Frontal cortex (tissue), 4 donors: Measurements from ENCODE around the gene COL26A1. TPM values are rescaled to one million over a fixed set of nuclear protein-coding genes. Genes with fewer than 3 reads are reported as not detected.
A peak's percentile ranks its signal among the peaks of the same experiment; 100 is the strongest.
"Not testable (repeated sequence)": the region's sequence is repeated elsewhere in the genome, so short reads cannot be mapped to it uniquely, and the experiment has no call there.

Experiments used
- DNase-seq, 2 donors: peaks; one replicate each; pipeline ENCODE4 v3.0.0; 2012; ENCODE audit warnings: low spot score in 2 of 2
- FAIRE-seq: peaks from 2 replicates; lab custom pipeline; 2012; peaks lifted over from hg19 to GRCh38; lab: Jason Lieb, UNC
- total RNA-seq: library from RNA; depleted of rRNA; stranded (reverse); fragments of >200 nt; gene quantifications from one replicate; pipeline ENCODE4 v1.2.3, GENCODE V29; 2014
- donor health status: control.
- donor health status: control.
- donor health status: control.

Gene COL26A1
- total RNA-seq, 1 donor from 2014 or later = 14.3 TPM

DNA sequence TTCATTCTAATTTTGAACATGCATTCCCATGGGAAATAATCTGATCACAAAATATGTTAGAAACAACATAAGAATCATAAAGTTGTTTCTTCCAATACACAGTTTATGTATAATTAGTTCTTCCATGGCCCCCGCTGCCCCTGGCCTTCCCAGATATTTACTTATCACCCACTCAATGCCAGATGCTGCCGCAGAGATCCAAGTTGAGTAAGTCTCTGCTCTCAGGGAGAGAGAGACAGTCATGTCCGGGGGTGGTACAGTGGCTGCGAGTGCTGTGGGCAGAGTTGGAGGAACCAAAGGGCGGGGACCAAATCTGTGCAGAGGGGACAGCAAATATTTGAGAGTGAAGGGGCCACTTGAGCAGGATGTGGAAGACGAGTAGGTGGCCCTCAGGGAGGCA lies 37.1 kb downstream of the COL26A1 start:
- FAIRE-seq = no peak
- no peak for DNase-seq

DNA sequence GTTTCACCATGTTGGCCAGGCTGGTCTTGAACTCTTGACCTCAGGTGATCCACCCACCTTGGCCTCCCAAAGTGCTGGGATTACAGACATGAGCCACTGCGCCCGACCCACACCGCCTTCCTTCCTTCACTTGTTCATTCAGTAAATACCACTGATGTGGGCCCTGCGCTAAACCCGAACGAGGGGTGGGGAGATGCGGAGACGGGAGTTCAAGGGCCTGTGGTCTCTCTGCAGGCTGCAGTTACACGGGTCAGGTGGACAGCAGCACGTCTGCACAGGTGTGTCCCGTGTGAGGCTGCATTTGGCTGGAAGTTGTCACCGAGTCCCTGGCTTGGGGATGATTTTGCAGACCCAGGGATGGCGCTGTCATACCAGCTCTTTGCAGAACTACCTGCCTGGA lies 38.1 kb downstream of the COL26A1 start:
- FAIRE-seq (no peak), DNase-seq (no peak)

DNA sequence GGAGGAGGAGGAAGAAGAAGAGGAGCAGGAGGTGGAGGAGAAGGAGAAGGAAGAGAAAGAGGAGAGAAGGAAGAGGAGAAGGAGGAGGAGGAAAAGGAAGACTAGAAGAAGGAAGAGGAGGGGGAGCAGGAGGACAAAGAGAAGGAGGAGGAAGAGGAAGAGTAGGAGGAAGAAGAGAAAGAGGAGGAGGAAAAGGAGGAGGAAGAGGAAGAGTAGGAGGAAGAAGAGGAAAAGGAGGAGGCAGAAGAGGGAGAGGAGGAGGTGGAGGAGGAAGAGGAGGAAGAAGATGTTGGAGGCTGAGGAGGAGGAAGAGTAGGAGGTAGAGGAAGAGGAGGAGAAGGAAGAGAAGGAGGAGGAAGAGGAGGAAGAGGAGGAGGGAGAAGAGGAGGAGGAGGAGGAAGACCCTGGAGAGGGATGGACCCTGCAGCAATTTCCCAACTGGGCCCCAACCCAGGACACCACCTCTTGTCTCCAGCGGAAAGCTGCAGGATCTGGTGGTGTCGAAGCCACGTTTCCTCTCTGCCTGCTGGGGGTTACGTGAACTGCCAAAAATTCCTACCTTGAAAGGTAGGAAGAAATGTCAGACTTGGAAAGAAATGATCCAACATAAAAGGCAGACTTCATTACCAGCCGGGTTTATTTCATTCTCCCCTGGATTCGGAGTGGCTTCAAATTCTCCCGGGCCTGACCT lies 38.9 kb downstream of the COL26A1 start:
- DNase-seq = no peak
- no peak for FAIRE-seq

DNA sequence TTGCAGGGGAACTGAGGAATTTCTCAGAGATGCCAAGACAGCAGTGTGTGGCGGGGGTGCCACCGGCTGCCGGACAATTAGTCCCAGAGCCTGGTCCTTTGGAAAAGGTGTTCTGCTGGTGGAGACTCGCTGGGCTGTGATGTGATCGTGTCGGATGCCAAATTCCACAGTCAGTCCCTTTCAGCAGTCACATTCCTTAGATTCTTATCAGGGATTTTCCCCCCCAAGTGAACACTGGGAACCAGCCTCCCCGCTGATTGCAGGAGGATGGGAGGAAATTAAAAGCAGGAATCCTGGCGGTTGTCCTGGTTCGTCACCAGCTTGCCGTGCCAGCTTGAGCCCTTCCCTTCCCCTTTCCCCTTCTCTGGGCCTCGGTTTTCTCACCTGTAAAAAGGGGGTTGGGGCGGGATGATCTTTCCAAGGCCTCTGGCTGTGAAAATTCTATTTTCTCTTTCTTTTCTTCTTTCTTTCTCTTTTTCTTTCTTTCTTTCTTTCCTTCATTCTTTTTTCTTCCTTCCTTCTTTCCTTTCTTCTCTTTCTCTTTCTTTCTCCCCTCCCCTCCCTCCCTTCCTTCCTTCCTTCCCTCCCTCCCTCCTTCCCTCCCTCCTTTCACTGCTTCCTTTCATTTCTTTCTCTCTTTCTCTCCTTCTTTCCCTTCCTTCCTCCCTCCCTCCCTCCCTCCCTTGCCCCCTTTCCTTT lies 39.6 kb downstream of the COL26A1 start:
- FAIRE-seq (no peak), DNase-seq (no peak)

DNA sequence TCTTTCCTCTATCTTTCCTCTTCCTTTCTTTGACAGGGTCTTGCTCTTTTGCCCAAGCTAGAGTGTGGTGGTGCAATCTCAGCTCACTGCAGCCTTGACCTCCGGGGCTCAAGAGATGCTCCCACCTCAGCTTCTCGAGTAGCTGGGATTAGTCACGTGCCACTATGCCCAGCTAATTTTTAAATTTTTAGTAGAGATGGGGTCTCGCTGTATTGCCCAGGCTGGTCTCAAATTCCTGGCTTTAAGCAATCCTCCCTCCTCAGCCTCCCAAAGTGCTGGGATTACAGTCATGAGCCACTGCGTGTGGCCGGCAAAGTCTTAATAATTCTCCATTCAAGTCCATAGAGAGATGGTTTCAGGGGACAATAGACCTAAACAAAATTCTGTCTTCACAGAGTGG lies 40.2 kb downstream of the COL26A1 start:
- FAIRE-seq = no peak
- no peak for DNase-seq

DNA sequence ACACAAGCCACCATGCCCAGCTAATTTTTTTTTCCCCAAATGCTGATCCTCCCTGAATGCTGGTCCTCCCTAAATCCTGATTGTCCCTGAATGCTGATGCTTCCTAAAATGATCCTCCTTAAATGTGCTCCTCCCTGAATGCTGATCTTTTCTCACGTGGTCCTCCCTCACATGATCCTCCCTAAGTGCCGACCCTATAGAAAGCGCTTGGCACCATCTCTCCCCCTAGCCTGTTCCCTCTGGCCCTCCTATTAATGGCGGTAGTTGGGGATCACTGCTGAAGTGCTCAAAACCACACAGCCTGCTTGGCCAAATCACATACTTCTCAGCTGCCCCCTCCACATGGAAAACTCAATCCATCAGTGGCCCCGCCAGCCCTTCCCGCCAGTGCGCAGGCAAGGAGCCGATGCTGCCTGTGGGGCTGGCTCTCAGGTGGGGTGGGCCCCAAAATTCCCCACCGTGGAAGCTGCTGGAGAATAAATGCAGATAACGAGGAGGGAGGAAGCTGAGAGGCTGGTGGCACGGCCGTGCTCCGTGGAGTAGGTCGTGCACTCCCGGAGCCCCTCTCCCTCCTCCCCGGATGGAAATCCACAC lies 42.9 kb downstream of the COL26A1 start:
- FAIRE-seq (no peak), DNase-seq (no peak)

DNA sequence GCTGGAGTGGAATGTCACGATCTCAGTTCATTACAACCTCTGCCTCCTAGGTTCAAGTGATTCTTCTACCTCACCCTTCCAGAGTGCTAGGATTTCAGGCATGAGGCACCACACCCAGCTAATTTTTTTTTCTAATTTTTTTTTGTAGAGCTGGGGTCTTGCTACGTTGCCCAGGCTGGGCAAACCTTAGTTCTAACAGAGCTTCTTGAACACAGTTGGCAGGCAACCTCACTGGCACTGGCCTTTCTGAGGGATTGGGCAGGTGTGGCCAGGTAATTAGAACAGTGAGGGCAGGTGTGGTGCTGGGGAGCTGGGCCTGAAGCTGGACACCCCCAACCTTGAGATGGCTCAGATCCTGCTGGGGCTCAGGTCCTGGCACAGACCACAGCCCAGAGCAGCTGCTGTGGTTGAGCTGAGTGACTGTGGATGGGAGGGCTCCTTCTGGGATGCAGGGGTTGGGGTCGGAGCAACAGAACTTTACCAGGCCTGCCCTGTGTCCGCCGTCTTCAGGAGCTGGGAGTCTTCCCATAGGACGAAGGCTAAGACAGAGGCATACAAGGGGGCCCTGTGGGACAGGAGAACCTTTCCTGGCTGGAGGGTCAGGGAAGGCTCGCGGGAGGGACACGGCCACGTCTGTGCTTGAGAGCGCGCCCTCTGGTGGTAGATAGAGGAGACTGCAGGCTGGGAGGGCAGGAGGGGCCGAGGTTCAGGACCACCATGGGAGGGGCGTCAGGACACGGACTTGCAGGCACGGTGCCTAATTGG lies 48.2 kb downstream of the COL26A1 start:
- DNase-seq = peak; percentile 39 to 62
- FAIRE-seq = no peak

DNA sequence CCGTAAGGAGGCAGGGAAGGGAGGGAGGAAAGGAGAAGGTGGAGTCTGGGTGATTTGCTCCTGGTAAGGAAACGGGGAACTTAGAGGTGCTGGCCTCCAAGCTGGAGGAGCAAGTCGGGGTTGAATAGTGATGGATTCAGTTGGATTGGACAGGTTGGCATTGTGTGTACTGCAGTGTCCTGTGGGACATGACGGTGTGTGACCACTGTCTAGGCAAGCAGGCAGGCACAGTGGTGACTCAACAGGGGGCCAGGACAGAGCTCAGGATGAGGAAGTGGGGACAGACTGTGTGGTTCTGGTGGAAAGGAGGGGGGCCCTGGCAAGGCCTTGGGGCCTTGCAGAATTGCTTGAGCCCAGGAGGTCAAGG lies 48.8 kb downstream of the COL26A1 start:
- no peak for DNase-seq
- no peak for FAIRE-seq

DNA sequence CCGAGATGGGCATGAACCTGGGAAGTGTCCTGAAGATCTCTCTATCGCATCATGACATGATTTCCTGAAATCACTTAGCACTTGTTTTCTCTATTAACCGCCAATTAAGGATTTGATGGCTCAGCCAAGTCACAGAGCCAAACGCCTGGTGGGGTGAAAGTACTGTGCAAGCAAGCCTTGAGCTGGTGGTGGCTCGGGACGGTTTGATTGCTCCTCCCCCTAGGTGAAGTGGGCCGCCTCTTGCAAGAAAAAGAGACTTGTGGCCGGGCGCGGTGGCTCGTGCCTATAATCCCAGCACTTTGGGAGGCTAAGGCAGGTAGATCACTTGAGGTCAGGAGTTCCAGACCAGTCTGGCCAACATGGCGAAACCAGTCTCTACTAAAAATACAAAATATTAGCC lies 50.3 kb downstream of the COL26A1 start:
- DNase-seq (no peak), FAIRE-seq (no peak)

DNA sequence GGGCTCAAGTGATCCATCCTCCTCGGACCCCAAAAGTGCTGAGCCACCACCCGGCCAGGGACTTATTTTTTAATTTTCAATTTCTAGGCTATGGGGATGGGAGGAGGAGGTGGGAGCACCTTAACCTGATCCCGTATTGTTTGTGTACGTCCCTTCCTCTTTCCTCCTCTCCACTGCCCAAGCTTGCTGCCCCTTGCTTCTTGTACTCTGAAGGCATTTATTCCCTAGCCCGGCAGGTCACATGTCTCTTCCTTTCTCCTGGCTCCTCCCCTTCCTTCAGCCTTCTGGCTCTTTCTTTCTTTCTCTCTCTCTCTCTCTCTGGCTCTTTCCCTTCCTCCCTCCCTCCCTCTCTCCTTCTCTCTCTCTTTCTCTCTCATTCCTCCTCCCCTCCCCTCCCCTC lies 56.0 kb downstream of the COL26A1 start:
- DNase-seq = no peak
- FAIRE-seq = no peak

DNA sequence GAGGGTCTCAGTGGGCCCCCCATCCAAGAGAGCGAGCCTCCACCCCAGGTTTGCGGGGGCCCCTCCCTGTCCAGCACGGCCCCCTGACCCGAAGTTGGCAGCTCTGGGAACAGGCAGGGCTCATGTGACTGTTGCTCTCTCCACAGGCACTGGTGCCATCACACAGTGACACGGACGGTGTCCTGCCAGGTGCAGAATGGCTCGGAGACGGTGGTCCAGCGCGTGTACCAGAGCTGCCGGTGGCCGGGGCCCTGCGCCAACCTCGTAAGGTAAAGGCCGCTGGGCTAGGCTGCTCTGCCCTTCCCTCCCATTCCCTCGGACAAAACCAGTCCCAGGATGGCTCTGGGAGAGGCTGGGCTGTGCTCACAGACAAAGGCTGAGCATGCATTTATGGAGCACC lies 57.2 kb downstream of the COL26A1 start:
- FAIRE-seq (no peak), DNase-seq (no peak)

DNA sequence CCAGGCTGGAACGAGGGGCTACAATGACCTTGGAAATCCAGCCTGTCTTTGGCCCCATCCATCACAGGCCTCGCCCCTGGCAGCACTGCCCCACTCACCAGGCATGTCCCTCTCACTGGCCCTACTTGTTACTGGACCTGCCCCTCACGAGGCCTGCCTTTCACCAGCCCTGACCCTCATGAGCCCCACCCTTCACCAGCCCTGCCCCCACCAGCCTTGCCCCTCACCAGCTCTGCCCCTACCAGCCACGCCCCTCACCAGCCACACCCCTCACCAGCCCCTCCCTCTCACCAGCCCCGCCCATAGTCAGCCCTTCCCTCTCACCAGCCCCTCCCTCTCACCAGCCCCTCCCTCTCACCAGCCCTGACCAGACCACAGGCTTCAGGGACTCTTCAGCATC lies 57.8 kb downstream of the COL26A1 start:
- no peak for DNase-seq
- FAIRE-seq = no peak

DNA sequence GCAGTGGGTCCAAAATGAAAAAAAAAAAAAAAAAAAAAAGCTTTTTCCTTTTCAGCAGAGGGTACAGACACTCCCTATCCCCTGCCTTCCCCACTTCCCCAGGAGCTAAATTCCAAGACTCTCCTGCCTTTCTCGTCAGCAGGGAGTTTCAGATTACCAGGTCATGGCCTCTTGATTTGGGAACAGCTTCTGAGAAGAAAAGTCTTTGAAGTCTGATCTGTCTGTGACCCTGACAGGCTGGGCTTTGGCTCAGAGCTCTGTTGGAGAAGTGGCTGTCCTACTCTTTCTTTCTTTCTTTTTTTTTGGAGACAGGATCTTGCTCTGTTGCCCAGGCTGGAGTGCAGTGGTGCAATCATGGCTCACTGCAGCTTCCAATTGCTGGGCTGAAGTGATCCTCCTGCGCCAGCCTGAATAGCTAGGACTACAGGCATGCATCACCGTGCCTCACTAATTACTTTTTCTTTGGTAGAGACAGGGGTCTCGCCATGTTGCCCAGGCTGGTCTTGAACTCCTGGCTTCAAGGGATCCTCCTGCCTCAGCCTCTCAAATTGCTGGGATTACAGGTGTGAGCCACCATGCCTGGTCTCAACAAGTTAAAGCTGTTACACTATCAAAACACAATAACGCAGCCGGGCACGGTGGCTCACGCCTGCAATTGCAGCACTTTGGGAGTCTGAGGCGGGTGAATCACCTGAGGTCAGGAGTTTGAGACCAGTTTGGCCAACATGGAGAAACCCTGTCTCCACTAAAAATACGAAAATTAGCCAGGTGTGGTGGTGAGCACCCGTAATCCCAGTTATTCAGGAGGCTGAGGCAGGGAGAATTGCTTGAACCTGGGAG lies 59.9 kb downstream of the COL26A1 start:
- DNase-seq (no peak), FAIRE-seq (no peak)

DNA sequence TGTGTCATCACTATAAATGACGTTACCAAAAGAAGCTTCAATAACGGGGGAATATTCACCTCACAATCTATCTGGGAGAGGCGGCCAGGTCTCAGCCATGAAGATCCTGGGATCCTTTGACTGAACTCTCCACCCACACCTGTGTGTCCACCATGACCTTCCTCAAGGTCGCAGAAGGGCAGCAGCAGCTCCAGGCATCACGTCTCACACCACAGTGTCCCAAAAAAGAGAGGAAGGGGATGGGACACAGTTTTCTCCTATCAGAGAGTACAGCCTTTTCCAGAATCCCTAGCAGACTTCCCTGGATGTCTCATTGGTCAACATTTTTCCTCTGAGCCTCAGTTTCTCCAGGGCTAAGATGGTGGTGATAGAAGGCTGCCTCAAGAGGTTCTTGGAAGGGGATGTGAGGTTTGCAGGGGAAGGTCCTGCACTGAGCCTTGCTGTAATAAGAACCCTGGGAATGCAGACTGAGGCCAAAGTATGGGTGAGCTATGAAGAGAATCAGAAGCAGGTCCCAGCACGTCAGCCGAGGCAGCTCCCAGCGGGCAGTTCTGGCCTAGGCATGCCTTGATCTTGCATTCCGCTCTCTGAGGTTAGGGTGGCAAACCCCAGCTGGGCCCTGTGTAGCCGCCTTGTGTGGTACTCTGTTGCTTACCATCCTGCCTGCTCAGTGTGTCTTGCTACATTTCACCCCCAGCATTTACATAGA lies 63.8 kb downstream of the COL26A1 start:
- FAIRE-seq (no peak), DNase-seq (no peak)

DNA sequence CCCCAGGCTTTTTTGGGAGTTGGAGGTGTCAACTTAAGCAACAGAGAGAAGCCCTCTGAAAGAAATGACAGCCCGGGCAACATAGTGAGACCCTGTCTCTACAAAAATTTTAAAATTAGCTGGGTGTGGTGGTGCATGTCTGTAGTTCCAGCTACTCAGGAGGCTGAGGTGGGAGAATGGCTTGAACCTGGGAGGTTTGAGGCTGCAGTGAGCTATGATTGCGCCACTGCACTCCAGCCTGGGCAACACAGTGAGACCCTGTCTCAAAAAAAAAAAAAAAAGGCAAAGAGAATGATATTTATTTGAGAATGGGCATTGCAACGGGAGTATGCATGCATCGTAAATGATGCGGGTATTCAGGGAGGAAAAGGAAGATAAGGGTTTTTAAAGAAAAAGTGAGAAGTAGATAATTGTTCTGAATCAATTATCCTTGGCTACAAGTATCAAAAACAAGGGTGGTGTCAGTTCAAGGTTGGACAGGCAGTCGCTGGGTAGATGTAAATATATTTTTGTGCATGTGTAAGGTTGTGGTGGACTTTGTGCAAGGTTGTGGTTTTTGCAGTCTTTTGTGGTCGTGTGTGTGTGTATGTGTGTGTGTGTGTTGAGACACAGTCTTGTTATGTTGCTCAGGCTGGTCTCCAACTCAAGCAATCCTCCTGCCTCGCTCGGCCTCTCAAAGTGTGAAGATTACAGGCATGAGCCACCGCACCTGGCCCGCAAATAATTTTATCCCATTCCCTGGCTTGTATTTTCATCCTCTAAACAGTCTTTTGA lies 65.6 kb downstream of the COL26A1 start:
- no peak for FAIRE-seq
- no peak for DNase-seq

DNA sequence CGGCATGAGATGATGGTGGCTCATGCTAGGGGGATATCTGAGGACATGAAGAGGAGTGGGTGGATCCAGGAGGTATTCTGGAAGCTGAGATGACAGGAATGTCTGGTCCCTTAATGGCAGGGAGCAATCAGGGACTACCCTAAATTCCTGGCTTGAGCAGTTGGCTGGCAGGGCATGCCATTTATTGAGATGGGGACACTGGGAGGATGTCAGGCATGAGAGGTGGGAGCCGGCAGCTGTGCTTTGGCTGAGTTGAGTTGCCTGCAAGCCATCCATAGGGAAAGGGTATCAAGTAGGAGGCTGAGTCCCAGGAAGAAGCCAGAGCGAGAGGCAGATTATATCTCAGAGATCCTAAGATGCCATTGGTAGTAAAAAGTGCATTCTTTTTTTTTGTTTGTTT lies 69.6 kb downstream of the COL26A1 start:
- no peak for DNase-seq
- FAIRE-seq = no peak

DNA sequence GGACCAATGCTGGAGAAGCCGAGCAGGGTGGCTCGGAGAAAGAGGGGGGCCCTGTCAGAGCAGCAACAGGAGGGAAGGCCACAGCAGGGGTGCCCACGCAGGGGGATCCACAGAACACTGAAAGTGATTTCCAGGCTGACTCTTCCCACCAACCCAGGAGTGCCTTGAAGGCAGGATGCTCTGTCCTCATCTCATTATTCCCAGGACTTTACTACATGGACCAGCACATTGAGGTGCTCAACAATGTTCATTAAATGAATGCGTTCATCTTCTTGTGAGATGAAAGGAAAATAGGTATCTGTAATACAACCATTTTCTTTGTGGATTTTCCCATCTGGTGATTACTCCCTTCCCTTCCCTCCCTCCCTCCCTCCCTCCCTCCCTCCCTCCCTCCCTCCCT lies 71.0 kb downstream of the COL26A1 start:
- FAIRE-seq (no peak), DNase-seq (no peak)

DNA sequence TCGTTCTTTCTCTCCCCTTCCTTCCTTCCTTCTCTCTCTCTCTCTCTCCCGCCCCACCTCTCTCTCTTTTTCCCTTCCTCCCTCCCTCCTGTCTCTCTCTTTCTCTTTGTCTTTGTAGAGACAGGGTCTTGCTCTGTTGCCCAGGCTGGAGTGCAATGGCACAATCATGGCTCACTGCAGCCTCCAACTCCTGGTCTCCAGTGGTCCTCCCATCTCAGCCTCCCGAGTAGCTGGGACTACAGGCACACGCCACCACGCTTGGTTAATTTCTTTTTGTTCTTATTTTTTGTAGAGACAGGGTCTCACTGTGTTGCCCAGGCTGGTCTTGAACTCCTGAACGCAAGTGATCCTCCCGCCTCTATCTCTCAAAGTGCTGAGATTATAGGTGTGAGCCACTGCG lies 71.5 kb downstream of the COL26A1 start:
- DNase-seq, FAIRE-seq: not testable (repeated sequence)
